ENCODE data around the gene GLIPR1L1. TPM values are rescaled to one million over a fixed set of nuclear protein-coding genes. Genes with fewer than 3 reads are reported as not detected.

Gene GLIPR1L1
- total and polyA plus RNA-seq, 2 experiments from 2014 or later, result 4.4 TPM; not detected in 1

DNA sequence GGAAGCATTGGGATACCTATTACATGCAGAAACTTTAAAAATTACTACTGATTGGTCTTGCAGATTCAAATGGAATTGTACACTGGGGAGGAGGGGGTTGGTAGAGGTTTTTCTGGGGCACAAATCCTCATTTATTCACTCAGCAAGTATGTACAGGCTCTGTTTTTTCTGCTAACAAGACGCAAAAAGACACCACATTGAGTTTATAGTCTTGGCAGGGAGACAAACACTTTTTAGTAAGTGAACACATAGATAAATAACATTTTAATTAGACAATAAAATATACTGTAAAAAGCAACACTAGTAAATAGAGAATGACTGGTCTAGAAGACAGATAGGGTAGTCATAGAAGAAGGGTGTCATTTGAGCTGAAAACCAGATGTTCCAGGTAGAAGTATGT, 80.2 kb downstream of the GLIPR1L1 start (continued):
- TF ChIP-seq ZNF462 (CRISPR knock-in tag; IDR thresholded peaks at IDR 0.05) (no peak), EZH2phosphoT487 (IDR thresholded peaks at IDR 0.05; ENCODE audit: unreplicated experiment) (no peak), EZH2 (IDR thresholded peaks at IDR 0.05; ENCODE audit: low read depth, unreplicated experiment) (no peak), CREB1 (CRISPR knock-in tag; IDR thresholded peaks at IDR 0.05; ENCODE audit: low read depth) (no peak), NANOG (IDR thresholded peaks at IDR 0.05; ENCODE audit: borderline replicate concordance) (no peak), POLR2AphosphoS5 (IDR thresholded peaks at IDR 0.05; ENCODE audit: low read depth) (no peak), REST (IDR thresholded peaks at IDR 0.05; ENCODE audit: unreplicated experiment) (no peak), STAT1 (IDR thresholded peaks at IDR 0.05; ENCODE audit: unreplicated experiment) (no peak)
- TF ChIP-seq, protein P1, sequence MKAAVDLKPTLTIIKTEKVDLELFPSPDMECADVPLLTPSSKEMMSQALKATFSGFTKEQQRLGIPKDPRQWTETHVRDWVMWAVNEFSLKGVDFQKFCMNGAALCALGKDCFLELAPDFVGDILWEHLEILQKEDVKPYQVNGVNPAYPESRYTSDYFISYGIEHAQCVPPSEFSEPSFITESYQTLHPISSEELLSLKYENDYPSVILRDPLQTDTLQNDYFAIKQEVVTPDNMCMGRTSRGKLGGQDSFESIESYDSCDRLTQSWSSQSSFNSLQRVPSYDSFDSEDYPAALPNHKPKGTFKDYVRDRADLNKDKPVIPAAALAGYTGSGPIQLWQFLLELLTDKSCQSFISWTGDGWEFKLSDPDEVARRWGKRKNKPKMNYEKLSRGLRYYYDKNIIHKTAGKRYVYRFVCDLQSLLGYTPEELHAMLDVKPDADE (IDR thresholded peaks at IDR 0.05), result no peak
